GM12891 (cell line): ENCODE data around the gene ESAM.

Source experiments
- DNase-seq: peaks from one replicate; pipeline ENCODE4 v3.0.0; 2011; ENCODE audit warnings: low spot score; ENCODE audit not compliant: insufficient read length
- FAIRE-seq: peaks from 2 replicates; lab custom pipeline; 2011; peaks lifted over from hg19 to GRCh38; lab: Jason Lieb, UNC
- PAX5 ChIP-seq: IDR thresholded peaks from 2 replicates; pipeline ENCODE4 v1.6.1; 2011; ENCODE audit warnings: low read length, moderate library complexity, mild to moderate bottlenecking; ENCODE audit not compliant: insufficient read depth, severe bottlenecking
- POLR2A ChIP-seq: IDR thresholded peaks from 2 replicates; pipeline ENCODE4 v1.6.1; 2011; ENCODE audit warnings: low read depth, low read length, control low read depth
- POLR2AphosphoS5 ChIP-seq: IDR thresholded peaks from 2 replicates; pipeline ENCODE4 v1.6.1; 2011; ENCODE audit warnings: low read depth, low read length, control low read depth
- POU2F2 ChIP-seq: IDR thresholded peaks from 2 replicates; pipeline ENCODE4 v1.6.1; 2011; ENCODE audit warnings: low read depth, mild to moderate bottlenecking, control low read depth, low read length, moderate library complexity
- SPI1 ChIP-seq: IDR thresholded peaks from 2 replicates; pipeline ENCODE4 v1.6.1; 2011; ENCODE audit warnings: low read depth, low read length, control low read depth
- TAF1 ChIP-seq: IDR thresholded peaks from 2 replicates; pipeline ENCODE4 v1.6.1; 2011; ENCODE audit warnings: low read depth, low read length, control low read depth

The ESAM gene

DNA sequence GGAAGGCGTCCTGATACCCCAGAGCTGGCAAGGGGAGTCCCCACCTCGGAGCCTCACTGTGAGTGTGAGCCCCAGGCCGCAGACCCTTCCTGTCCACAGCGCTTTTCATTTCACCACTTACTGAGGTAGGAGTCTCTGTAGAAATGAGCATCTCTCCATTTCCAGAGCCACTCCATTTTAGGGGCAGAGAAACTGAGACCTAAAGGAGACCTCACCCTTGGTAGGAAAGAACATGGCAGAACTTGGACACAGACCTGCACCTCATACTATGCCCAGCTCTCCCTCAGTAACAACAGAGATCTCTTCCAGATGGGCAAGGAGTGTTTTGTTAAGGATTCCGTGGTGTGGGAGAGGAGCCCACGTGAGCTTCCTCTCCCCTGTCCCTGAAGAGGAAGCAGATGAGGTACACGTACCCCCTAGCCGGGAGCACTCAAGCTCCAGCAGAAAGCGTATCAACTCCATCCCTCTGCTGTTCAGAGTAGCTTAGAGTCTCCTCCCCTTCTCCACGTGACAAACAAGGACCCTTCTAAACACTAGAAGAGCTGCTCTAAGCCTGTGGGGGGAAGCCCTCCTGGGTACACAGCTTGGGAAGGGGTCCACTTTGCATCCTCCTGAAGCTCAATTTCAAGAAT lies 9.5 kb downstream of the ESAM start:
- FAIRE-seq = peak; percentile 9
- TF ChIP-seq POU2F2 (no peak), TAF1 (no peak), POLR2A (no peak), PAX5 (no peak), POLR2AphosphoS5 (no peak), SPI1 (no peak)
- DNase-seq = no peak

DNA sequence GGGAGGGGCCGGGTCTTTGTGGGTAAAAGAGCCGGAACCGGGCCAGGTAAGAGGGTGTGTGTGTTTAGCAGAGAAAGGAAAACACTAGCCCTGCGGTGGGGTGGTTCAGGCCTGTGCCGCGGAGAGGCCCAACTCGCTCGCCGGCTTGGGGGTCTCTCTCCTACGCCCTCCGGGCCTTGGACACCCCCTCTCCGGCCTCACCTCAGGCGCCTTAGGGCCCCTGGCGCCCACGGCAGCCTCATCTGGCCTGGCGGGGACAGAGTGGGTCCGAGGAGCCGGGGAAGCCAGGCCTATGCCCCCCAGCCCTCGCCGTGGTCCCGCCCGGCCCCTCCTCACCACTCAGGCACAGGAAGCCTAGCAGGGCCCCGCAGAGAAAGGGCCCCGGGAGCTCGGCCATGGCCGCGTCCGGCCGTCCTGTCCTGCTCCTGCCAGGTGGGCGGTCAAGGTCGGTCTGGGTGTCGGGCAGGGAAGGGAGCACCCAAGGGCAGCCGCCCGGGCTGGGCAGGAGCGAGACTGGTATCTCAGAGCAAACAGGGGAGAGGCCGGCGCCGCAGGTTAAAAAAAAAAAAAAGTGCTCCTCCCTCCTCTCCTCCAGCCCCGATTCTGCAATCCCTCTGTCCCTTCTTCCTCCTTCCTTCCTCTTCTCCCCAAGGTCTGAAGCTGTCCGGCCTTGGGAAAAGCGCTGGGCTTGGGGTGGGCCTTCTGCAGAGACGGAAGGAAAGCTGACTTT lies 10.2 kb downstream of the ESAM start, which contains the start of gene VSIG2:
Gene VSIG2 (minus strand): TSS at position 515 of the 730 bp plus-strand sequence. CDS start 118 bp downstream, at position 397.
- FAIRE-seq (no peak), DNase-seq (no peak)
- TF ChIP-seq POLR2AphosphoS5 = no peak
- no peak for TF ChIP-seq SPI1
- no peak for TF ChIP-seq POLR2A
- TF ChIP-seq TAF1 = no peak
- no peak for TF ChIP-seq PAX5
- no peak for TF ChIP-seq POU2F2

DNA sequence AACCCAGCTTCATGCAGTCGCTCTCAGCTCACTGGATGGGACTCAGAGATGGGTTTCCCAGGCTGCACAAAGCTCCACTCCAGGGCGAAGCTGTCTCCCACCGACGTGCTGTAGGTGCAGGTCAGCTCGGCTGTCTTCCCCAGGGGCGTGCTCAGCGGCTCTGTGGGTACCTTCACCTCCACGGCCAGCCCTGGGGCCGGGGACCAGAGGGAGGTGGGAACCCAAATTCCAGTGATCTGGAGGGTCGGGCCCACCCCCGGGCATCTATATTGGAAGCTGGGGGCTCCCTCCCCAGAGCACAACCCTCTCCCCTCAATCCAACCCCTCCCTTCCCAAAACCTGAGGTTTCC lies 10.7 kb downstream of the ESAM start:
- TF ChIP-seq POU2F2 (no peak), POLR2A (no peak), TAF1 (no peak), POLR2AphosphoS5 (no peak), PAX5 (no peak), SPI1 (no peak)
- no peak for FAIRE-seq
- DNase-seq = no peak

DNA sequence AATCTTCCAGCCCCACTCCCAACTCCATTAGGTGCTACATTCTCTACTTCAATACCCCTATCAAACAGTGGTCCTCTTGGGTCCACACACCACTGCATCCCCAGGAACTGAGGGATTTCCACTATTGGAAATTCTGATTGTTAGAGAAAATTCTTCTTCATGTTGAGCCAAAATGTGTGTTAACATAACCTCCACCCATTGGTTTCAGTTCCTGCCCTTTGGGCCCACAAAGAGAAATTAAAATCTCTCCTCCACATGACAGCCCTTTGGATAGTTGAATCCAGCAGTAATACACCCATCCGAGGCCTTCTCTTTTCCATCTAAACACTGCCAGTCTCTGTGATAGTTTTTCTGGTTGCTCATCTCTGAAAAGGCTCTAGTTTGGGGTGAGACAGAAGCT lies 12.2 kb downstream of the ESAM start:
- DNase-seq = no peak
- TF ChIP-seq POLR2AphosphoS5 (no peak), SPI1 (peak; percentile 81)
- no peak for FAIRE-seq

DNA sequence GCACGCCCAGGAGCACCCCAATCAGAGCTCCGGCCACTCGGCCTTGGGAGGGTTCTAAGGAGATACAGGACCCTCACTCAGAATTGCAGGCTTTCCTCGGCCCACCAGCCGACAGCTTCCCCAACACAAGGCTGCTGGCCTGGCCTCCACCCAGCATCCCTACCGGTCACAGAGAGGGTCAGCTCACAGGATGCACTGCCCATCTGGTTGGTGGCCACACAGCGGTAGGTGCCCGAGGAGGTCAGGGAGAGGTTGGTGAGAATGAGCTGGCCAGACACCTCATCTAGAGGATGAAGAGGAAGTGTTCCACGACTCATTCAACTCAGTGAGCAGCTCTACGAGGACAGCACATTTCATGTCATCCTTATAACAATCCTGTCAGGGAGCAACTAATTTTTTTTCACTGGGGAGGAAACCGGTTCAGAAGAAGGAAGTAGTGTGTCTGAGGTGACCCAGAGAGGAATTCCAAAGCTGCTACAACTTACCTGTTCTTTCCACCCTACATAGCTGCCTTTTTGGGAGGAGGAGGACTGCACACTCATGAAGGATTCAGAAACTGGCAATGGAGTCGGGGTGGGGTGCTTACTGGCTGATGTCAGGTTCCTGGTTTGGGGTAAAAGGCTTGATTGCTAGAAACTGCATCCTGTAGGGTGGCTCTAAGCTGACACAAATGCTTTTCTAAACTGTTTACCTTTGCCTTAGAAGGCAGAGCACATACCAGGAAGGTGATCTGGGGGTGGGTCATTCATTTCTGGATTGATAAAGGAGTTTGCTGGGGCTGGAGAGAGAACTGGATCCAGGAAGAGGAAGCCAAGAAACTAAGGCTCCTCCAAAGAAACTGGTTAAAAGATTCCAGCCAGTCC lies 13.4 kb downstream of the ESAM start:
- FAIRE-seq (peak; percentile 76), DNase-seq (no peak)
- TF ChIP-seq PAX5 (no peak), SPI1 (peak; percentile 50), TAF1 (no peak)

DNA sequence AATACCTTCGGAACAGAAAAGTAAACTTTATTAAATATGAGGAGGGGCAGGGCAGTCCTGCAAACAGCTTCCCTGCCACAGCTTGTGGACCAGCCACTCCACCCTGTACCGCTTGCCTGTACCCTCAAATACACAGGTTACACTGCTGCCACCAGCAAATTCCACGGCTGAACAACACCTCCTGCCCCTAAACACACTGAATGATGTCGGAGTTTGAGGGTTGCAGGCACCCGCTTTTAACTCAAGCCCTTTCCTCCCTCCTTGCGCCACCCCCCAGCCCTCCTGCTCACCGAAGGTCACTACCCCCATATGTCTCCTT lies 14.0 kb downstream of the ESAM start:
- FAIRE-seq = no peak
- no peak for DNase-seq

DNA sequence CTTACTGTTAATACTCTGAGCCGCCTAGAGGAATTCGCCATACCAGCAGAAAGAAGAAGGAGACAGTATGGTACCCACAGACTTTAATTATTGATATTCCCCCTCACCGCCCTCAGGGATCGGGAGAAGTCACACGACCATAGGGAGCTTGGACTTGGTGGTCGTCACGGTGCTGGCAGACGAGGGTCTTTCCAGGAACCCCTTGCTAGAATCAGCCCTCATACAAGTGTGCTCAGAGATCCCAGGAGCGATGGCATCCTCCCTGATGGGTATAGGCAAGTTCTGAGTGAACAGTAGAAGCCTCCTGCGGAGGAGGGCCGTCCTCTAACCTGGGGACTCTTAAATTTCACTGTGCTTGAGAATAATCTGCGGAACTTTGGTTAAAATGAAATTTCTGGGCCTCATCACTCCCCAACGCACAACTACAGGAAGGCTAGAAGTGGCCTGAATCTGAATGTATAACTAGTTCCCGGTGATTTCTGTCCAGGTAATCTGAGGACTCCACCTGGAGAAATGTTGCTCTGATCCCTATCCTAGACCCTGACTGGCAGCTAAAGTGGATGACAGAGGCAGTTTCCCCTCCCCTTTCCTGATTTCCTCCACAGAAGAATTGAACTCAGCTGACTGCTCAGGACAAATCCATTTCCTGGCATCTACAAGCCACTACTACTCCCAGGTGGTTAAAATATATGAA lies 14.5 kb downstream of the ESAM start:
- no peak for TF ChIP-seq TAF1
- no peak for TF ChIP-seq SPI1
- TF ChIP-seq PAX5 = no peak
- no peak for TF ChIP-seq POLR2A
- no peak for TF ChIP-seq POU2F2
- TF ChIP-seq POLR2AphosphoS5 = no peak
- FAIRE-seq (peak; percentile 20), DNase-seq (no peak)

More for the DNA sequence above, 14.0 kb downstream of the ESAM start:
- TF ChIP-seq PAX5 (no peak), POLR2A (no peak)

DNA sequence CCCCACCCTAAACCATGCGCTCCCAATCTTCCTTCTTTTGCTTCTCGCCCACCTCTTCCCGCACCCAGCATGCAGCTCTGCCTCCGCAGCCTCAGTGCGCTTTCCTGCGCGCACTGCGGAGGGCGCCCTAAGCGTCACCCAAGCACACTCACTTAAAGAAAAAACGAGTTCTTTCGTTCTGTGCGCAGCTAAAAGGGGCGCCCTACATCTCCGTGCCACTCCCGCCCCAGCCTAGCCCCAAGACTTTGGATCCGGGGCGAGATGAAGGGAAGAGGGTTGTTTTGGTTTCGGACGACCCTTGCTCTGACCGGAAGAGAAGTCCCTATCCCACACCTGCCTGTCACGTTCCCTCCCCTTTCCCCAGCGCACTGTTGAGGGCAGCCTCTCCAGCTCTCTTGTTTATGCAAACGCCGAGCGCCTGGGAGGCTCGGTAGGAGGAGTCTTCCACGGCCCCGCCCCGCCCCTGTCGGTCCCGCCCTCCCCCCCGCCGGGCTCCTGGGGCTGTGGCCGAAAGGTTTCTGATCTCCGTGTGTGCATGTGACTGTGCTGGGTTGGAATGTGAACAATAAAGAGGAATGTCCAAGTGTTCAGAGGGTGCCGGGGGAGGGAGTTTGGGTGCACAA lies 15.4 kb downstream of the ESAM start:
- FAIRE-seq (peak; percentile 98), DNase-seq (peak; percentile 90)

DNA sequence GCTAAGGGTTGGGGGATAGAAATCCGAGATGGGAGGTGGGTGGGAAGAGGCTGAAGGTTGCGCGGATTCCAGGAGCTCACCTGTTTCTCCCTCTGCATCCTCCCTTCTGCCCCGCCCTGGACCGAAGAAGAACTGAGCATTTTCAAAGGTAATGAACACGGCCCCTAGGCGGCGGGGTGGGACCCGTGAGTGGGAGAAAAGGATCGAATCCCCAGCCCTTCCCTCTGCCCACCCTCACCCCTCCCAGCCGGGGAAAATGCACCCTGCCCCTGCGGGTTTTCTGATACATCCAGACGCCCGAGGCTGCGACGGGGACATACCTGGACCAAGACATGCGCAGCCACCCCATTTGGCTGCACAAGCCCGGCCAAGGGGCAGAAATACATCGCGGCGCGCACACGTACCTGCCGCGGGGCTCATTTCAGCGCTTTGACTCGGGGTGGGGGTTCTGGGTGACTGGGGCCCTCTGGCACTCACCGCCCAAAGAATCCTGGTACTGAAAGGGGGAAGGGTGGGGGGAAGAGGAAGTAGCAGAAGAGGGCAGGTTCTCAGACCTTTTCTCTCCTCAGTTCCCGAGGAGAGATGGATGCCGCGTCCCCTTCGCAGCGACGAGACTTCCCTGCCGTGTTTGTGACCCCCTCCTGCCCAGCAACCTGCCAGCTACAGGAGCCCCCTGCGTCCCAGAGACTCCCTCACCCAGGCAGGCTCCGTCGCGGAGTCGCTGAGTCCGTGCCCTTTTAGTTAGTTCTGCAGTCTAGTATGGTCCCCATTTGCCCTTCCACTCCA lies 16.1 kb downstream of the ESAM start:
- peak; percentile 56 for DNase-seq
- FAIRE-seq = peak; percentile 84
- TF ChIP-seq PAX5 (no peak), SPI1 (peak; percentile 45; the same call in 1 of the 2 replicates)

More for the DNA sequence above, 15.4 kb downstream of the ESAM start:
- TF ChIP-seq SPI1 (no peak), POU2F2 (peak; percentile 87; the same call in 1 of the 2 replicates)
